Muscle layer of colon (tissue), 2 donors: ENCODE data around the gene KMT2C.
A peak's percentile ranks its signal among the peaks of the same experiment; 100 is the strongest.

Source experiments
- H3K27ac ChIP-seq: one replicate; pipeline ENCODE4 v1.7.0; 2013; ENCODE audit warnings: low read depth, mild to moderate bottlenecking, low read length, moderate library complexity
- H3K27me3 ChIP-seq, 2 donors: one replicate each; pipeline ENCODE4 v1.7.0; 2013; ENCODE audit warnings: low read length in 2 of 2, mild to moderate bottlenecking in 2 of 2; ENCODE audit not compliant: insufficient read depth in 2 of 2, control insufficient read depth in 1 of 2
- H3K36me3 ChIP-seq: one replicate; pipeline ENCODE4 v1.7.0; 2013; ENCODE audit warnings: mild to moderate bottlenecking, low read length; ENCODE audit not compliant: insufficient read depth
- H3K4me1 ChIP-seq: one replicate; pipeline ENCODE4 v1.7.0; 2013; ENCODE audit warnings: mild to moderate bottlenecking, low read length; ENCODE audit not compliant: insufficient read depth
- H3K4me3 ChIP-seq, 2 donors: one replicate each; pipeline ENCODE4 v1.7.0; 2013; ENCODE audit warnings: low read length in 2 of 2, low read depth in 1 of 2, mild to moderate bottlenecking in 1 of 2, moderate library complexity in 1 of 2
- H3K9ac ChIP-seq: one replicate; pipeline ENCODE4 v1.7.0; 2013; ENCODE audit warnings: low read length
- H3K9me3 ChIP-seq: one replicate; pipeline ENCODE4 v1.7.0; 2013; ENCODE audit warnings: mild to moderate bottlenecking, low read length
- donor health status: abdominal sarcoma.
- donor health status: Adenocarcinoma of cecum.

KMT2C gene

GRCh38 chr7:152347888-152348287, 87.9 kb downstream of the KMT2C start:
- Histone ChIP-seq H3K4me1 (peaks cover 2% of the 10 kb centered on the region), H3K27ac (no peak overlapping the region), H3K9me3 (no peaks in the 10 kb centered on the region), H3K36me3 (no peaks in the 10 kb centered on the region), H3K9ac (no peak overlapping the region), H3K27me3 (no peaks in the 10 kb centered on the region), H3K4me3 (no peak overlapping the region)

- Histone ChIP-seq H3K27ac (no peak overlapping the region), H3K4me3 (no peak overlapping the region), H3K9me3 (no peaks in the 10 kb centered on the region), H3K27me3 (no peaks in the 10 kb centered on the region), H3K36me3 (no peaks in the 10 kb centered on the region), H3K4me1 (peaks cover 23% of the 10 kb centered on the region), H3K9ac (no peak overlapping the region)
Measured at GRCh38 chr7:152344253-152344652, 91.5 kb downstream of the KMT2C start.

GRCh38 chr7:152342796-152343195, 93.0 kb downstream of the KMT2C start:
- Histone ChIP-seq H3K4me3 (no peak overlapping the region), H3K9ac (no peak overlapping the region), H3K27ac (no peak overlapping the region), H3K9me3 (no peaks in the 10 kb centered on the region), H3K27me3 (no peaks in the 10 kb centered on the region), H3K36me3 (no peaks in the 10 kb centered on the region), H3K4me1 (peaks cover 30% of the 10 kb centered on the region)

DNA sequence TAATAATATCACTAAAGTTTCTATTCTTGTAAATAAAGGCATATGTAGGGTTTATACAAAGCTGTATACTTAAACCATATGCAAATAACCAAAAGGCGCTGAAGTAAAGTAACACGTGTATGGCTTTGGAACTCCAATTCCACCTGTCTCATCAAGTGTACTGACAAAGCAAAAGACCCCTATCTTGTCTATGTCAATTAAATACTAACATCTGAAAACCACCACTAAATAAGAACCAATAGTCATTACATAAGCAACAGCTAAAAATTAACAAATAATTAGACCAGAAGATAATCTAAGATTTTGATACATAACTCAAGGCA, 93.9 kb downstream of the KMT2C start:
- Histone ChIP-seq H3K36me3 (no peaks in the 10 kb centered on the region), H3K4me3 (no peak overlapping the region), H3K27ac (no peak overlapping the region), H3K27me3 (no peaks in the 10 kb centered on the region), H3K9ac (no peak overlapping the region), H3K4me1 (peaks cover 33% of the 10 kb centered on the region), H3K9me3 (no peaks in the 10 kb centered on the region)

GRCh38 chr7:152341039-152341913, 94.5 kb downstream of the KMT2C start:
- Histone ChIP-seq H3K27ac (no peak overlapping the region), H3K4me1 (peaks cover 39% of the 10 kb centered on the region), H3K9ac (no peak overlapping the region), H3K9me3 (no peaks in the 10 kb centered on the region), H3K4me3 (no peak overlapping the region), H3K36me3 (no peaks in the 10 kb centered on the region), H3K27me3 (no peaks in the 10 kb centered on the region)

DNA sequence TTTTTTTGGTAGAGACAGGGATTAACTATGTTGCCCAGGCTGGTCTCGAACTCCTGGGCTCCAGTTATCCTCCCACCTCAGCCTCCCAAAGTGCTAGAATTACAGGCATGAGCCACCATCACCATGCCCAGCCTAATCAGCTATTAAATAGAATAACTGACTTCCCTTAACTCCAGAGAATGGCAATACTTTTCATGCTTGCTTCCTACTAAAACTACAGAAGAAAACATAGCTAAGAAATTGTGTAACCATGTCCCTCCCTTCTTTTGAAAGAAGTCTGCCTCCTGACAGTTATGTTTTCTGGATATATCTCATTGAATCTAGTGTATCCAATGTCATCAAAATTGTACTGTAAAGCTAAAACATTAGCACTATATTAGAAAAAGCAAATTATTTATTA, 95.6 kb downstream of the KMT2C start:
- no peaks in the 10 kb centered on the region for H3K36me3 ChIP-seq
- H3K27me3 ChIP-seq: no peaks in the 10 kb centered on the region
- H3K27ac ChIP-seq: no peak overlapping the region
- no peak overlapping the region for H3K4me3 ChIP-seq
- H3K9ac ChIP-seq: no peak overlapping the region
- peaks cover 50% of the 10 kb centered on the region for H3K4me1 ChIP-seq
- no peaks in the 10 kb centered on the region for H3K9me3 ChIP-seq

GRCh38 chr7:152338561-152338960, 97.2 kb downstream of the KMT2C start:
- Histone ChIP-seq H3K4me1 (peaks cover 51% of the 10 kb centered on the region), H3K4me3 (no peak overlapping the region), H3K36me3 (no peaks in the 10 kb centered on the region), H3K27ac (no peak overlapping the region), H3K27me3 (no peaks in the 10 kb centered on the region), H3K9ac (no peak overlapping the region), H3K9me3 (no peaks in the 10 kb centered on the region)

DNA sequence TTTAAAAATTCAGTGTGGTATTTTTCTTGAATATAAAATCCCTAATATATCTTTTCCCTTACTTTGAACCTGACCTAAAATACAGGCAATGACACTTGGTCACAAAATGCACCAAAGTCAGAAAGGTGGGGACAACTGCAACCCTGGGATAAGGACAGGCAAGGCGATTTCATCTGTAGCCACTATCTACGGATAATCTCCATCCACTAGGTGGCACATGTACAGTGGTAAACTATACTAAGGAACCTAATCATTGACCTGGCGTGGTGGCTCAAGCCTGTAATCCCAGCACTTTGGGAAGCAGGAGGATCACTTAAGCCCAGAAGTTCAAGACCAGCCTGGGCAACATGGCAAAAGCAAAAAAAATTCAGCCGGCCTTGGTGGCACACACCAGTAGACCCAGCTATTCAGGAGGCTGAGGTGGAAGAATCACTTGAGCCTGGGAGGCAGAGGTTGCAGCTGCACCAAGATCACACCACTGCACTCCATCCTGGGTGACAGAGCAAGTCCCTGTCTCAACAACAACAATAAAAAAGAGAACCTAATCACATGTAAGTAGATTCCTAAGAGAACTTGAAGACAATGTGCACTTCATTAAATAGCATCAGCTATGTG, 98.9 kb downstream of the KMT2C start:
- peaks cover 41% of the 10 kb centered on the region for H3K4me1 ChIP-seq
- H3K36me3 ChIP-seq: no peaks in the 10 kb centered on the region
- no peaks in the 10 kb centered on the region for H3K9me3 ChIP-seq
- no peak overlapping the region for H3K27ac ChIP-seq
- H3K27me3 ChIP-seq: no peaks in the 10 kb centered on the region
- no peak overlapping the region for H3K9ac ChIP-seq
- H3K4me3 ChIP-seq: no peak overlapping the region

DNA sequence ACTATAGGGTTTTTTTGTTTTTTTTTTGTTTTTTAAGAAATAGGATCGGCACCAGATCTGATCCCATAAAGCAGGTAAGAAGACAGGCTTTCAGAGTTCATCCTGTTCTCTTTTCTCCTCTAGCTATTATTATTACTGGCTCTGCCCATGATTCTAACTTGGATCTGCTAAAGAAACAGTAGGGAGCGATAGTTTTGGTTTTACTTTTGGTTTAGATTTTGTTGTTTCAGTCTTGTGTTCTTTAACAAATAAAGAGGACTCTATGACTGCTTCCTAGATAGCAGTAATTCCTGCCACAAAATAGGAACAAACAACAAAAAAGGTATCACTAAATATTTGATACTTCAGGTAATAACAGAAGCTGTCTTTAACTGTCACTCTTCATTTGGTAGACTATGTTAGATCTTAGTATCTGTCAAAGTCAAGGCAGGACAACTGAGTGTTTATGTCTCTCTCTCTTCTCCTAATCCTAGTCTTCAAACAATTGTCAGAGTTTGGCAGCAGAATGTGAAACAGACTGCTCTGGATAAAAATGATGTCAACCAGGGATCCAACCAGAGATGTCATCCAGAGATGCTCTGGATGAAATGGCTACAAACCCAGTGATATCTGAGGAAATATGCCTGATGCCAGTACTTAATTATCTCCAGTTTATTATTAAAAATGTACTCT, 99.8 kb downstream of the KMT2C start:
- Histone ChIP-seq H3K27me3 (no peaks in the 10 kb centered on the region), H3K27ac (no peak overlapping the region), H3K36me3 (no peaks in the 10 kb centered on the region), H3K9me3 (no peaks in the 10 kb centered on the region), H3K4me3 (peak overlapping the region in 1 of 2 donors; percentile 6), H3K9ac (no peak overlapping the region), H3K4me1 (peaks cover 33% of the 10 kb centered on the region)

GRCh38 chr7:152333134-152333533, 102.7 kb downstream of the KMT2C start:
- Histone ChIP-seq H3K27me3 (no peaks in the 10 kb centered on the region), H3K4me3 (no peak overlapping the region), H3K27ac (no peak overlapping the region)

DNA sequence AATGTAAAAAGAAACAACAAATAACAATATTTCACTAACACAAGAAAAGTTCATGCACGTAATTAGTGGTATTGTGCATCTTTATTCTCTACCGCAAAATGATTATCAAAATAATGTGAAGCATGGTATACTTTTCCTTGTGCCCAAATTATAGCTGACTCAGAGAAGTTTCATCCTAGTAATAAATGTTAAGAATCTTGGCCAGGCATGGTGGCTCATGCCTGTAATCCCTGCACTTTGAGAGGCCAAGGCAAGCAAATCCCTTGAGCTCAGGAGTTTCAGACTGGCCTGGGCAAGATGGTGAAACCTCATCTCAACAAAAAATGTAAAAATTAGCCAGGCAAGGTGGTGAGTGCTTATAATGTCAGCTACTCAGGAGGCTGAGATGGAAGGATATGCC, 105.0 kb downstream of the KMT2C start:
- Histone ChIP-seq H3K4me3 (no peak overlapping the region), H3K9ac (no peak overlapping the region), H3K9me3 (no peaks in the 10 kb centered on the region), H3K27me3 (no peaks in the 10 kb centered on the region), H3K36me3 (peaks cover 8% of the 10 kb centered on the region), H3K4me1 (peaks cover 7% of the 10 kb centered on the region), H3K27ac (no peak overlapping the region)

More at GRCh38 chr7:152333134-152333533, 102.7 kb downstream of the KMT2C start:
- no peaks in the 10 kb centered on the region for H3K9me3 ChIP-seq
- no peak overlapping the region for H3K9ac ChIP-seq
- H3K4me1 ChIP-seq: peaks cover 20% of the 10 kb centered on the region
- peaks cover 8% of the 10 kb centered on the region for H3K36me3 ChIP-seq
